Kidney (tissue), 14 donors: ENCODE data around the gene GMDS. TPM values are rescaled to one million over a fixed set of nuclear protein-coding genes. Genes with fewer than 3 reads are reported as not detected.

Experiments
- DNase-seq, 5 donors: peaks; one replicate each; pipeline ENCODE4 v3.0.0-alpha.2; 2013 to 2020
- FAIRE-seq: peaks from 2 replicates; lab custom pipeline; 2012; peaks lifted over from hg19 to GRCh38; lab: Jason Lieb, UNC
- H3K27ac ChIP-seq, 2 donors: one replicate each; pipeline ENCODE4 v1.7.0; 2013; ENCODE audit warnings: low read depth in 2 of 2, low read length in 2 of 2, inconsistent platforms in 1 of 2
- H3K27me3 ChIP-seq: one replicate; pipeline ENCODE4 v1.7.1; 2013; ENCODE audit warnings: low read length, inconsistent platforms; ENCODE audit not compliant: control insufficient read depth, insufficient read depth
- H3K36me3 ChIP-seq, 3 donors: one replicate each; pipeline versions ENCODE4 v1.7.0 to v1.7.1; 2013; ENCODE audit warnings: low read length in 3 of 3, control low read depth in 1 of 3, inconsistent platforms in 1 of 3; ENCODE audit not compliant: insufficient read depth in 3 of 3, control insufficient read depth in 2 of 3
- H3K4me1 ChIP-seq, 3 donors: one replicate each; pipeline versions ENCODE4 v1.7.0 to v1.7.1; 2013; ENCODE audit warnings: low read length in 3 of 3, inconsistent platforms in 1 of 3, low read depth in 1 of 3; ENCODE audit not compliant: control insufficient read depth in 2 of 3, insufficient read depth in 2 of 3
- H3K4me3 ChIP-seq, 3 donors: one replicate each; pipeline versions ENCODE4 v1.7.0 to v1.8.1; 2013; ENCODE audit warnings: low read length in 3 of 3, control low read depth in 1 of 3, inconsistent platforms in 1 of 3
- H3K9ac ChIP-seq, 3 donors: one replicate each; pipeline versions ENCODE4 v1.7.0 to v1.7.1; 2013; ENCODE audit warnings: low read length in 3 of 3, control low read depth in 1 of 3, inconsistent platforms in 1 of 3
- H3K9me3 ChIP-seq, 3 donors: one replicate each; pipeline versions ENCODE4 v1.7.0 to v1.7.1; 2013; ENCODE audit warnings: low read length in 3 of 3, control low read depth in 1 of 3, inconsistent platforms in 1 of 3; ENCODE audit not compliant: control insufficient read depth in 2 of 3, insufficient read depth in 1 of 3
- CTCF ChIP-seq: IDR thresholded peaks from 3 replicates; pipeline ENCODE4 v1.5.1; 2012; ENCODE audit warnings: mild to moderate bottlenecking, moderate library complexity, borderline replicate concordance; ENCODE audit not compliant: insufficient read depth; ENCODE audit errors: extremely low read depth
- intact Hi-C: fragments of 100-400 bp; cut with DNase I; formaldehyde crosslinking; loops from one replicate; pipeline ENCODE4 v1.11.1; 2022
- polyA plus RNA-seq: library from polyadenylated mRNA; stranded (reverse); fragments of 350-450 nt; fragmentation: Illumina TruSeq; extraction: RNeasy Lipid Tissue Mini Kit (QIAGEN cat#74804); gene quantifications from one replicate; pipeline ENCODE4 v1.2.3, GENCODE V29; 2014; ENCODE audit warnings: low read depth, low replicate concordance; ENCODE audit not compliant: insufficient read depth
- total RNA-seq: library from RNA; stranded (reverse); fragmentation: NEBNext Ultra II Directional; extraction: Animal tissue kit (Norgen Biotek cat#: 25700); gene quantifications from one replicate; pipeline ENCODE4 v1.2.1, GENCODE V29; 2021
- donor health status: control.
- donor health status: control.
- donor health status: control.
- donor health status: control.
- donor health status: control.
- donor health status: DM: yes; HTN: yes; CAD: no.
- donor health status: Normal renal cell carcinoma (clear cell type).

The GMDS gene
- total and polyA plus RNA-seq, 2 donors from 2014 or later = 49.6 to 63.7 TPM

DNA sequence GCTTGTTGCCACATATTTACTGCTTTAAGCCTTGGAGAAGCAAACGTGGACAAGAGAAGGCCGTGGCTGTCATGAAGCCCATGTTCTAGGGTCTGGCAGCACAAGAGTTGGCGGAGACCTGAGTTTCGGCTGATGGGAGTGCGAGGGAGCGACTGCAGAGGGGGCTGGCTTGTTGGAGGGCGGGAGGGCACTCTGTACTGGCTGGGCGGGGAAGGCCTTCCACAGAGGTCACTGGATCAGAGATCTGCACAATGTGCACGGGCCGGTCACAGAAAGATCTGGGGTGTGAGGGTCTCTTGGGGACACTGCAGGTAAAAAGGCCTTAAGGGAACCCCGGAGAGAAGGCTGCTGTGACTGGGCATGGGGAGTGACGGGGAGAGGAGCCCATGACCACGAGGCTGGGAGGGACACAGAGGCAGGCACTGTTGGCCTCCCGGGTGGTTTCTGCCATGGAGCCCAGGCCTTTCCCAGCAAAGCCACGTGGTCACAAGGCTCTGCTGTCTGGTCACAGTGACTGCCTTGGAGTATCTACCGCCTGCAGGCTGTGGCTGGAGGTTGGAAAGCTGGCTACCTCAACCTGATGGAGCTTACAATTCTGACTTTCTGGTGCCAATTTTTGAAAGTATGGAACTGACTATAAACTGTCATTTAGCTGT is 611.9 kb downstream of the GMDS start:
- DNase-seq = peak in 1 of 5 donors; percentile 49
- no peak for FAIRE-seq
- intact Hi-C loops = no loop called here

DNA sequence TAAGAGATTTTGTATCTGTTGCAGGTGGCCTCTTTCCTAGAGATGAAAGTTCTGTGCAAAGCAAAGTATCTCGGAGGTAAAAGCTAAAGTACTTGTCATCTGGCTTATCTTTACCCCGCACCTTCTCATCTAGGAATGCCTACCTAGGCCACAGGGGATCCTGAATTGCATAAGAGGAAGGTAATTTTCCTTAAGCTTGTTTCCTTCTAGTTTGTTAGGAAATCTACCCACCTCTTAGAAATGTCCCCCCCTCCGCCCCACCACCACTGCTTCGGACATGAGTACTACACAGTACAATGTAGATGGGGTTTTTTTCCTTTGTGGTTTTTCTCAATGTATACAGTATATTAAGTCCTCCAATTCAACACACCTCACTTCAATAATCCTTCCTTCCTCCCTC is 614.2 kb downstream of the GMDS start:
- Histone ChIP-seq H3K36me3 (no peaks in the 10 kb centered on the region), H3K9ac (no peak overlapping the region), H3K27me3 (peaks cover 11% of the 10 kb centered on the region), H3K4me1 (peaks cover 0 to 4% (median 0%) of the 10 kb centered on the region in 3 donors), H3K4me3 (no peak overlapping the region), H3K27ac (no peak overlapping the region), H3K9me3 (no peaks in the 10 kb centered on the region)
- no peak for TF ChIP-seq CTCF
- FAIRE-seq (no peak), DNase-seq (no peak)
- intact Hi-C loops = no loop called here

More for the DNA sequence above, 611.9 kb downstream of the GMDS start:
- Histone ChIP-seq H3K4me3 (no peak overlapping the region), H3K9ac (no peak overlapping the region), H3K36me3 (no peaks in the 10 kb centered on the region), H3K9me3 (no peaks in the 10 kb centered on the region), H3K4me1 (peaks cover 0 to 7% (median 0%) of the 10 kb centered on the region in 3 donors), H3K27me3 (no peaks in the 10 kb centered on the region), H3K27ac (no peak overlapping the region)
- no peak for TF ChIP-seq CTCF

GRCh38 chr6:1630771-1631217 is 614.6 kb downstream of the GMDS start:
- Histone ChIP-seq H3K27me3 (peaks cover 14% of the 10 kb centered on the region), H3K9me3 (no peaks in the 10 kb centered on the region), H3K36me3 (no peaks in the 10 kb centered on the region), H3K4me3 (no peak overlapping the region), H3K4me1 (peaks cover 0 to 3% (median 0%) of the 10 kb centered on the region in 3 donors), H3K9ac (no peak overlapping the region), H3K27ac (no peak overlapping the region)
- no peak for TF ChIP-seq CTCF
- intact Hi-C loops = no loop called here
- peak in 3 of 5 donors; percentile 78 to 90 (median 87) for DNase-seq
- no peak for FAIRE-seq
